A549 (cell line): ENCODE measurements around the gene SHMT2. TPM values are rescaled to one million over a fixed set of nuclear protein-coding genes. Genes with fewer than 3 reads are reported as not detected.

Experiments used
- ATAC-seq, 2 experiments: fragments of 200-7000 bp in 1 of 2; fragments of >200 bp in 1 of 2; cut with Nextera tagmentation in 1 of 2; cut with Tn5 transposase in 1 of 2; 3 replicates each; pipeline versions ENCODE4 v1.8.0 to v1.9.1; 2018 to 2020; ENCODE audit warnings: mild to moderate bottlenecking in 1 of 2, moderate library complexity in 1 of 2
- CTCF ChIA-PET: fragments of 300-600 bp; sonication (Branson Sonifier 250); formaldehyde crosslinking; extraction: SDS; loops from one replicate; lab custom pipeline; 2021; ENCODE audit warnings: antibody characterized with exemption, inconsistent platforms; lab: Yijun Ruan, JAX
- POLR2A ChIA-PET: fragments of 350-600 bp; formaldehyde crosslinking; extraction: SDS; loops from one replicate; lab custom pipeline; 2021; ENCODE audit warnings: antibody characterized with exemption, inconsistent platforms; lab: Yijun Ruan, JAX
- DNase-seq, 2 experiments: peaks; one replicate each; pipeline versions ENCODE4 v3.0.0 to v3.0.0-alpha.2; 2011 to 2016; ENCODE audit warnings: low read depth in 1 of 2, low spot score in 1 of 2
- FAIRE-seq: peaks from 2 replicates; lab custom pipeline; 2011; peaks lifted over from hg19 to GRCh38; lab: Jason Lieb, UNC
- H3K27ac ChIP-seq, 2 experiments: fragments of >200 bp; sonication (Bioruptor Twin); formaldehyde crosslinking; 3 replicates each; pipeline ENCODE4 v1.5.1; 2016 to 2017
- H3K4me1 ChIP-seq: fragments of >200 bp; sonication (Bioruptor Twin); formaldehyde crosslinking; 3 replicates; pipeline ENCODE4 v1.6.1; 2016
- H3K4me2 ChIP-seq: fragments of >200 bp; sonication (Bioruptor Twin); formaldehyde crosslinking; 3 replicates; pipeline ENCODE4 v1.6.1; 2016
- H3K4me3 ChIP-seq: fragments of >200 bp; sonication (Bioruptor Twin); formaldehyde crosslinking; 3 replicates; pipeline ENCODE4 v1.5.1; 2016
- H3K9me3 ChIP-seq: fragments of >200 bp; sonication (Bioruptor Twin); formaldehyde crosslinking; 3 replicates; pipeline ENCODE4 v1.6.1; 2016
- BHLHE40 ChIP-seq: IDR thresholded peaks from 2 replicates; pipeline ENCODE4 v1.6.1; 2012; ENCODE audit warnings: low read depth, low read length, inconsistent platforms
- CEBPB ChIP-seq, 2 experiments: fragments of >200 bp in 1 of 2; sonication (Bioruptor Twin) in 1 of 2; formaldehyde crosslinking in 1 of 2; IDR thresholded peaks; 2 replicates each; pipeline ENCODE4 v1.6.1; 2012 to 2016
- CHD4 ChIP-seq: fragments of 200-600 bp; sonication (generic); IDR thresholded peaks from 2 replicates; pipeline ENCODE4 v1.6.1; 2016; ENCODE audit warnings: antibody characterized with exemption, mild to moderate bottlenecking, borderline replicate concordance
- CTCF ChIP-seq: fragments of >200 bp; sonication (Bioruptor Twin); formaldehyde crosslinking; IDR thresholded peaks from 3 replicates; pipeline ENCODE4 v1.5.1; 2016
- E2F6 ChIP-seq: IDR thresholded peaks from 2 replicates; pipeline ENCODE4 v1.6.1; 2012; ENCODE audit warnings: low read depth, borderline replicate concordance
- HES2 ChIP-seq: fragments of >200 bp; sonication (Bioruptor Twin); formaldehyde crosslinking; IDR thresholded peaks from 2 replicates; pipeline ENCODE4 v1.6.1; 2016
- HOXA7 ChIP-seq: fragments of 250-450 bp; sonication (Bioruptor Pico); IDR thresholded peaks from 2 replicates; pipeline ENCODE4 v1.5.0; 2020; ENCODE audit warnings: mild to moderate bottlenecking, moderate library complexity
- JUN ChIP-seq, 2 experiments: fragments of >200 bp; sonication (Bioruptor Twin); formaldehyde crosslinking; IDR thresholded peaks; 2 replicates in 1 of 2; 3 replicates in 1 of 2; pipeline ENCODE4 v1.6.1; 2016 to 2017
- JUNB ChIP-seq: fragments of >200 bp; sonication (Bioruptor Twin); formaldehyde crosslinking; IDR thresholded peaks from 2 replicates; pipeline ENCODE4 v1.6.1; 2016
- MAX ChIP-seq: IDR thresholded peaks from 2 replicates; pipeline ENCODE4 v1.6.1; 2012
- MAZ ChIP-seq: fragments of 150-350 bp; IDR thresholded peaks from 2 replicates; pipeline ENCODE4 v1.6.1; 2014; ENCODE audit warnings: antibody characterized with exemption, low read depth, low read length, borderline replicate concordance
- MYC ChIP-seq: IDR thresholded peaks from 2 replicates; pipeline ENCODE4 v1.6.1; 2012; ENCODE audit warnings: mild to moderate bottlenecking, inconsistent platforms, low read length, improper control_type of control experiment, borderline replicate concordance
- NPAS2 ChIP-seq: fragments of 250-450 bp; sonication (Bioruptor Pico); IDR thresholded peaks from 2 replicates; pipeline ENCODE4 v1.8.0; 2022; ENCODE audit warnings: mild to moderate bottlenecking, moderate library complexity, borderline replicate concordance
- PBX3 ChIP-seq: IDR thresholded peaks from 2 replicates; pipeline ENCODE4 v1.6.1; 2012
- RAD21 ChIP-seq, 2 experiments: fragments of >200 bp in 1 of 2; sonication (Bioruptor Twin) in 1 of 2; formaldehyde crosslinking in 1 of 2; IDR thresholded peaks in 1 of 2; conservative IDR thresholded peaks in 1 of 2; 2 replicates in 1 of 2; 3 replicates in 1 of 2; pipeline ENCODE4 v1.6.1; 2012 to 2018; ENCODE audit warnings: inconsistent platforms in 1 of 2
- RCOR1 ChIP-seq: fragments of 150-350 bp; IDR thresholded peaks from 2 replicates; pipeline ENCODE4 v1.6.1; 2014; ENCODE audit warnings: antibody characterized with exemption, low read length, low read depth
- REST ChIP-seq: fragments of 200-600 bp; sonication (generic); IDR thresholded peaks from 2 replicates; pipeline ENCODE4 v1.6.1; 2016; ENCODE audit warnings: antibody characterized with exemption, mild to moderate bottlenecking, moderate library complexity
- RFX5 ChIP-seq: fragments of 450-650 bp; IDR thresholded peaks from 2 replicates; pipeline ENCODE4 v1.7.1; 2014; ENCODE audit warnings: antibody characterized with exemption, mild to moderate bottlenecking, moderate library complexity
- SMC3 ChIP-seq: fragments of >200 bp; sonication (Bioruptor Twin); formaldehyde crosslinking; IDR thresholded peaks from 3 replicates; pipeline ENCODE4 v1.6.1; 2018; ENCODE audit warnings: inconsistent platforms
- TP53 ChIP-seq: fragments of 250-450 bp; sonication (Bioruptor Pico); IDR thresholded peaks from 2 replicates; pipeline ENCODE4 v1.5.0; 2021; ENCODE audit warnings: mild to moderate bottlenecking, moderate library complexity
- USF2 ChIP-seq: fragments of 450-650 bp; IDR thresholded peaks from 2 replicates; pipeline ENCODE4 v1.6.1; 2014; ENCODE audit warnings: antibody characterized with exemption
- ZNF302 ChIP-seq: fragments of 250-450 bp; sonication (Bioruptor Pico); IDR thresholded peaks from 2 replicates; pipeline ENCODE4 v1.9.0; 2021; ENCODE audit warnings: inconsistent platforms, mild to moderate bottlenecking, moderate library complexity
- ZSCAN20 ChIP-seq: fragments of 250-450 bp; sonication (Bioruptor Pico); IDR thresholded peaks from 2 replicates; pipeline ENCODE4 v1.8.0; 2022; ENCODE audit warnings: mild to moderate bottlenecking, moderate library complexity
- WGBS: methylation state at CpG from one replicate; pipeline ENCODE4 v1.1.6; 2017; ENCODE audit errors: missing lambda C conversion rate; 5-methylcytosine and 5-hydroxymethylcytosine counted together
- polyA plus RNA-seq, 4 experiments: library from polyadenylated mRNA; depleted of rRNA in 3 of 4; stranded (reverse); fragments of >200 nt; fragmentation: RNase III in 1 of 4; extraction: RNeasy Plus Mini Kit Qiagen cat#74134 plus additional on column Dnase treatment in 1 of 4; gene quantifications; 2 replicates in 3 of 4; 3 replicates in 1 of 4; pipeline ENCODE4 v1.2.3, GENCODE V29; 2011 to 2017

The SHMT2 gene
- polyA plus RNA-seq, 2 of the 4 experiments (the other 2 are of a cell fraction) = 113 to 156 TPM

- no peak for TF ChIP-seq RCOR1
- no peak for TF ChIP-seq CEBPB (IDR thresholded peaks at IDR 0.05)
- no peak for TF ChIP-seq JUN (IDR thresholded peaks at IDR 0.05)
- no peak for TF ChIP-seq MAX
- no peak for TF ChIP-seq ZSCAN20 (CRISPR knock-in tag)
- TF ChIP-seq JUNB = no peak
- no peak for TF ChIP-seq E2F6
- no peak for TF ChIP-seq CHD4
- no peak for TF ChIP-seq RAD21 (conservative IDR thresholded peaks at IDR 0.05 in 1 of 2, IDR thresholded peaks at IDR 0.05 in 1 of 2)
- no peak for TF ChIP-seq TP53 (CRISPR knock-in tag)
- TF ChIP-seq HES2 = no peak
- TF ChIP-seq BHLHE40 = no peak
- TF ChIP-seq REST = no peak
- no peak for TF ChIP-seq HOXA7
- no peak for TF ChIP-seq ZNF302
- no peak for TF ChIP-seq USF2
- Histone ChIP-seq H3K4me1 (peaks cover 31% of the 10 kb centered on the region), H3K4me2 (peak overlapping the region; percentile 54), H3K9me3 (no peaks in the 10 kb centered on the region), H3K27ac (peak overlapping the region in 1 of 2 experiments; percentile 67; a peak in 4 of 6 replicates), H3K4me3 (no peak overlapping the region)
- ChIA-PET POLR2A (interaction anchor here (0.6 to 2.2 kb wide), 5 partner anchors 15 to 94 kb away, joined by 4 to 12 read pairs (median 9); partner anchors contain the start of gene SHMT2), CTCF (interaction anchor here (0.5 to 8.5 kb wide), 45 partner anchors 9 to 537 kb away, joined by 3 to 615 read pairs (median 4); partner anchors contain the start of genes GLI1, INHBE, SHMT2 and STAT6)
- FAIRE-seq (no peak), DNase-seq (peak in 1 of 2 experiments; percentile 29), ATAC-seq (peak; percentile 6 to 16; a peak in 4 of 6 replicates)
- 70% methylated on average over 4 of the region's 4 CpGs for WGBS
These were observed 15.6 kb upstream of the SHMT2 start for GRCh38 chr12:57213763-57214397.

- FAIRE-seq (no peak), ATAC-seq (peak; percentile 62 to 83), DNase-seq (peak; percentile 73 to 91)
- peak overlapping the region in 1 of 2 experiments; percentile 67; a peak in 3 of 6 replicates for H3K27ac ChIP-seq
- ChIA-PET CTCF (interaction anchor here (0.7 to 8.5 kb wide), 39 partner anchors 9 to 536 kb away, joined by 3 to 615 read pairs (median 4); partner anchors contain the start of genes GLI1, INHBE, SHMT2 and STAT6), POLR2A (interaction anchor here (0.6 to 2.2 kb wide), 4 partner anchors 15 to 33 kb away, joined by 3 to 12 read pairs (median 8); partner anchors contain the start of gene SHMT2)
- peaks cover 31% of the 10 kb centered on the region for H3K4me1 ChIP-seq
- 5% methylated on average over 9 of the region's 14 CpGs for WGBS
- H3K4me3 ChIP-seq = no peak overlapping the region
- peak overlapping the region; percentile 54; the same call in 2 of the 3 replicates for H3K4me2 ChIP-seq
- H3K9me3 ChIP-seq = no peaks in the 10 kb centered on the region
- TF ChIP-seq NPAS2 (CRISPR knock-in tag) = no peak
- peak; percentile 65 for TF ChIP-seq CTCF
- no peak for TF ChIP-seq USF2
- TF ChIP-seq RAD21 (conservative IDR thresholded peaks at IDR 0.05 in 1 of 2, IDR thresholded peaks at IDR 0.05 in 1 of 2) = peak; percentile 52 to 59; a peak in 3 of 5 replicates
- TF ChIP-seq BHLHE40 = no peak
- no peak for TF ChIP-seq MAX
- no peak for TF ChIP-seq RCOR1
- TF ChIP-seq HES2 = no peak
- peak; percentile 75 for TF ChIP-seq SMC3
- no peak for TF ChIP-seq MYC
- TF ChIP-seq RFX5 = no peak
- no peak for TF ChIP-seq MAZ
- TF ChIP-seq PBX3 = no peak
These were observed 15.1 kb upstream of the SHMT2 start for GRCh38 chr12:57214398-57214781.
